Parathyroid adenoma (tissue), 2 donors: ENCODE measurements around the gene BBOX1.

Experiments
- H2AFZ ChIP-seq: fragments of 300-600 bp; sonication (generic); one replicate; pipeline ENCODE4 v1.7.0; 2017; ENCODE audit warnings: antibody characterized with exemption, mild to moderate bottlenecking
- H3K27ac ChIP-seq: fragments of 300-600 bp; sonication (generic); one replicate; pipeline ENCODE4 v1.7.0; 2017
- H3K27me3 ChIP-seq: fragments of 300-600 bp; sonication (generic); one replicate; pipeline ENCODE4 v1.7.0; 2017; ENCODE audit warnings: low read length; ENCODE audit not compliant: control insufficient read depth, insufficient read depth
- H3K36me3 ChIP-seq: fragments of 300-600 bp; sonication (generic); one replicate; pipeline ENCODE4 v1.7.0; 2017; ENCODE audit warnings: low read length; ENCODE audit not compliant: control insufficient read depth, insufficient read depth
- H3K4me1 ChIP-seq: fragments of 300-600 bp; sonication (generic); one replicate; pipeline ENCODE4 v1.7.0; 2017; ENCODE audit warnings: control low read depth
- H3K4me2 ChIP-seq: fragments of 300-600 bp; sonication (generic); one replicate; pipeline ENCODE4 v1.7.0; 2017; ENCODE audit warnings: low read length
- H3K4me3 ChIP-seq: fragments of 300-600 bp; sonication (generic); one replicate; pipeline ENCODE4 v1.7.0; 2017; ENCODE audit warnings: low read depth, low read length
- H3K79me2 ChIP-seq: fragments of 300-600 bp; sonication (generic); one replicate; pipeline ENCODE4 v1.7.0; 2017; ENCODE audit warnings: control low read depth
- H3K9ac ChIP-seq: fragments of 300-600 bp; sonication (generic); one replicate; pipeline ENCODE4 v1.7.0; 2017; ENCODE audit warnings: mild to moderate bottlenecking
- H3K9me3 ChIP-seq: fragments of 300-600 bp; sonication (generic); one replicate; pipeline ENCODE4 v1.7.0; 2017; ENCODE audit warnings: low read length; ENCODE audit not compliant: control insufficient read depth
- CTCF ChIP-seq: fragments of 300-600 bp; sonication (generic); IDR thresholded peaks from one replicate; pipeline ENCODE4 v1.7.0; 2017; ENCODE audit warnings: antibody characterized with exemption, mild to moderate bottlenecking
- donor health status: primary hyperparathyroidism.

BBOX1 gene

DNA sequence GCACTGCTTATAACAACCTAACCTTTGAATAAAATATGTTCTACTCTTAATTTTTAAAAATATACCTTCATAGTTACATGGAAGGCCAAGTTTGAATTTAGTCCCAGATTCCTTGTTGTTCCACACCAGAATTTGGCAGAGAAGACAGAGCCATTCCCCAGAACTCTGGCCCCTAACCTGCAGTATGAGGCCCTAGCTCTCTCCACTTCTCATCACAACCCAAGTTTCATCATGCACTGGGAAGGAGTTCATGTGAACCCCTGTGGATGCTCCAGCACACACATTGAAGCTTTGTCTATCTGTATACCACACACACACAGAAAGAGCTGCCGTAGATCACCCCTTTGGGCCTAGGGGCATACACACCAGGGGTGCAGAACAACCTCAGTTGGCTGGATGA lies 10.6 kb upstream of the BBOX1 start:
- Histone ChIP-seq H3K9me3 (no peaks in the 10 kb centered on the region), H3K79me2 (no peaks in the 10 kb centered on the region), H3K27ac (no peak overlapping the region), H3K4me2 (no peak overlapping the region), H3K27me3 (no peaks in the 10 kb centered on the region), H2AFZ (no peak overlapping the region), H3K4me3 (no peak overlapping the region), H3K9ac (no peak overlapping the region), H3K4me1 (no peaks in the 10 kb centered on the region), H3K36me3 (no peaks in the 10 kb centered on the region)
- TF ChIP-seq CTCF: no peak

GRCh38 chr11:27031754-27032153 lies 8.9 kb upstream of the BBOX1 start:
- H3K79me2 ChIP-seq: no peaks in the 10 kb centered on the region
- TF ChIP-seq CTCF: no peak

GRCh38 chr11:27039873-27040272 lies 742 bp upstream of the BBOX1 start:
- H3K27ac ChIP-seq: no peak overlapping the region
- H3K27me3 ChIP-seq: no peaks in the 10 kb centered on the region
- TF ChIP-seq CTCF: no peak
- no peak overlapping the region for H3K4me3 ChIP-seq
- no peaks in the 10 kb centered on the region for H3K4me1 ChIP-seq
- H3K9ac ChIP-seq: no peak overlapping the region
- H3K9me3 ChIP-seq: no peaks in the 10 kb centered on the region
- H3K36me3 ChIP-seq: no peaks in the 10 kb centered on the region
- no peaks in the 10 kb centered on the region for H3K79me2 ChIP-seq
- H2AFZ ChIP-seq: no peak overlapping the region
- H3K4me2 ChIP-seq: no peak overlapping the region

More at GRCh38 chr11:27031754-27032153, 8.9 kb upstream of the BBOX1 start:
- H3K4me2 ChIP-seq: no peak overlapping the region
- no peaks in the 10 kb centered on the region for H3K36me3 ChIP-seq
- H3K9me3 ChIP-seq: no peaks in the 10 kb centered on the region
- H2AFZ ChIP-seq: no peak overlapping the region
- no peaks in the 10 kb centered on the region for H3K27me3 ChIP-seq
- H3K27ac ChIP-seq: no peak overlapping the region
- H3K9ac ChIP-seq: no peak overlapping the region
- no peaks in the 10 kb centered on the region for H3K4me1 ChIP-seq
- H3K4me3 ChIP-seq: no peak overlapping the region

GRCh38 chr11:27041141-27041899 lies 705 bp downstream of the BBOX1 start:
- H2AFZ ChIP-seq: no peak overlapping the region
- H3K4me1 ChIP-seq: no peaks in the 10 kb centered on the region
- H3K36me3 ChIP-seq: no peaks in the 10 kb centered on the region
- no peak overlapping the region for H3K4me3 ChIP-seq
- H3K79me2 ChIP-seq: no peaks in the 10 kb centered on the region
- H3K27ac ChIP-seq: no peak overlapping the region
- TF ChIP-seq CTCF: no peak
- no peak overlapping the region for H3K4me2 ChIP-seq
- H3K27me3 ChIP-seq: no peaks in the 10 kb centered on the region
- no peaks in the 10 kb centered on the region for H3K9me3 ChIP-seq
- H3K9ac ChIP-seq: no peak overlapping the region

GRCh38 chr11:27046956-27047355 lies 6.3 kb downstream of the BBOX1 start:
- Histone ChIP-seq H3K4me3 (no peak overlapping the region), H3K79me2 (no peaks in the 10 kb centered on the region), H3K9me3 (no peaks in the 10 kb centered on the region), H2AFZ (no peak overlapping the region), H3K27me3 (no peaks in the 10 kb centered on the region), H3K36me3 (no peaks in the 10 kb centered on the region), H3K9ac (no peak overlapping the region), H3K4me1 (no peaks in the 10 kb centered on the region), H3K4me2 (no peak overlapping the region), H3K27ac (no peak overlapping the region)
- no peak for TF ChIP-seq CTCF
